Measurements from ENCODE around the gene GSDME. TPM values are rescaled to one million over a fixed set of nuclear protein-coding genes. Genes with fewer than 3 reads are reported as not detected.

Gene GSDME
- total RNA-seq, 1 experiment from 2014 or later, result 5.5 TPM

- Histone ChIP-seq H3K27me3 (ENCODE audit: insufficient read depth, low read length) (peaks cover 20% of the 10 kb centered on the region; the same call in 1 of the 2 replicates), H3K4ac (ENCODE audit: low read depth, low read length) (no peak overlapping the region), H2AK5ac (ENCODE audit: insufficient read length, low read length) (no peak overlapping the region), H3K4me2 (ENCODE audit: insufficient read depth, insufficient read length, low read length) (no peak overlapping the region), H3K9ac (ENCODE audit: extremely low read depth, insufficient read length, low read length) (no peak overlapping the region), H4K20me1 (ENCODE audit: control insufficient read depth, insufficient read depth, insufficient read length) (no peaks in the 10 kb centered on the region), H3T11ph (ENCODE audit: low read length) (no peak overlapping the region), H2BK12ac (ENCODE audit: insufficient read length, low read depth, low read length) (no peak overlapping the region), H3K14ac (ENCODE audit: insufficient read depth, low read length) (no peak overlapping the region), H3K23ac (ENCODE audit: insufficient read length, low read depth, low read length) (no peak overlapping the region), H3K23me2 (ENCODE audit: insufficient read length, low read depth, low read length, poor library complexity, severe bottlenecking) (peaks cover 12% of the 10 kb centered on the region), H3K9me3 (ENCODE audit: control insufficient read depth, low read depth, low read length) (no peaks in the 10 kb centered on the region), H3K18ac (ENCODE audit: insufficient read length, low read depth, low read length) (no peak overlapping the region), H2BK120ac (ENCODE audit: low read depth, low read length, poor library complexity, severe bottlenecking) (no peak overlapping the region), H4K8ac (replicated peaks; ENCODE audit: insufficient read length, low read depth, low read length) (no peak overlapping the region), H3K79me1 (ENCODE audit: insufficient read depth, low read depth, low read length, poor library complexity, severe bottlenecking) (no peaks in the 10 kb centered on the region), H3K79me2 (ENCODE audit: insufficient read depth, low read length) (no peaks in the 10 kb centered on the region), H3K27ac (ENCODE audit: insufficient read length, low read depth, low read length) (no peak overlapping the region), H4K91ac (ENCODE audit: insufficient read length, low read depth, low read length) (no peak overlapping the region), H4K5ac (ENCODE audit: insufficient read length, low read depth, low read length) (no peak overlapping the region), H2BK20ac (ENCODE audit: low read depth, low read length, poor library complexity, severe bottlenecking) (no peak overlapping the region), H2BK5ac (ENCODE audit: insufficient read length, low read length) (no peak overlapping the region), H2AFZ (ENCODE audit: low read length) (no peak overlapping the region), H2BK15ac (ENCODE audit: low read depth, low read length) (no peak overlapping the region), H3K56ac (ENCODE audit: insufficient read length, low read depth, low read length) (no peak overlapping the region), H3K4me1 (ENCODE audit: insufficient read depth, low read length) (peaks cover 3% of the 10 kb centered on the region; the same call in 1 of the 2 replicates)
- Mint-ChIP-seq H3K4me3 (no peak overlapping the region), H3K9me3 (no peaks in the 10 kb centered on the region), H3K4me1 (peaks cover 11 to 18% of the 10 kb centered on the region in 2 experiments), H3K27ac (no peak overlapping the region), H3K27me3 (ENCODE audit: low read depth) (peaks cover 45% of the 10 kb centered on the region), H3K36me3 (ENCODE audit: insufficient read depth in 1 of 3, low read depth in 3 of 3) (no peaks in the 10 kb centered on the region)
- no peak for TF ChIP-seq CTCF (conservative IDR thresholded peaks at IDR 0.05)
- no CpG with 5 or more reads among the region's 1 CpG for WGBS (ENCODE audit: extremely low coverage, insufficient read length, low lambda C conversion rate)
- no peak for DNase-seq
Observed at GRCh38 chr7:24760968-24761367, 3.7 kb upstream of the GSDME start.

Measured in H9 (cell line).